CD14-positive monocyte (primary cell): ENCODE results near the gene CENPX. TPM values are rescaled to one million over a fixed set of nuclear protein-coding genes. Genes with fewer than 3 reads are reported as not detected.

Experiments
- DNase-seq, 3 donors: peaks; one replicate each; pipeline ENCODE4 v3.0.0-alpha.2; 2011 to 2022
- H2AFZ ChIP-seq: 2 replicates; pipeline ENCODE4 v1.6.0; 2012; ENCODE audit warnings: mild to moderate bottlenecking, low read depth, low read length, inconsistent platforms; ENCODE audit not compliant: insufficient read depth, poor library complexity, severe bottlenecking
- H3K27ac ChIP-seq, 2 donors: 1 replicate in 1 of 2; 2 replicates in 1 of 2; pipeline ENCODE4 v1.5.1; 2012 to 2013; ENCODE audit warnings: low read length in 2 of 2, control low read depth in 1 of 2, inconsistent platforms in 1 of 2, low read depth in 1 of 2, mild to moderate bottlenecking in 1 of 2
- H3K27me3 ChIP-seq, 2 donors: one replicate each; pipeline versions ENCODE4 v1.6.0 to v1.6.1; 2011 to 2013; ENCODE audit warnings: low read length in 2 of 2; ENCODE audit not compliant: control insufficient read depth in 2 of 2, insufficient read depth in 2 of 2
- H3K36me3 ChIP-seq, 2 donors: replicated peaks in 1 of 2; 1 replicate in 1 of 2; 2 replicates in 1 of 2; pipeline versions ENCODE4 v1.5.1 to v1.6.1; 2012 to 2013; ENCODE audit warnings: low read length in 2 of 2, control low read depth in 1 of 2, inconsistent platforms in 1 of 2, mild to moderate bottlenecking in 1 of 2; ENCODE audit not compliant: insufficient read depth in 2 of 2, control insufficient read depth in 1 of 2
- H3K4me1 ChIP-seq, 2 donors: 1 replicate in 1 of 2; 2 replicates in 1 of 2; pipeline versions ENCODE4 v1.5.1 to v1.6.1; 2012 to 2013; ENCODE audit warnings: low read length in 2 of 2, control low read depth in 1 of 2, inconsistent platforms in 1 of 2, mild to moderate bottlenecking in 1 of 2, moderate library complexity in 1 of 2; ENCODE audit not compliant: insufficient read depth in 2 of 2, control insufficient read depth in 1 of 2
- H3K4me2 ChIP-seq: replicated peaks from 2 replicates; pipeline ENCODE3; 2012; ENCODE audit warnings: low read length, moderate library complexity, mild to moderate bottlenecking; ENCODE audit not compliant: poor library complexity, severe bottlenecking; ENCODE audit errors: extremely low read depth
- H3K4me3 ChIP-seq, 3 experiments: fragments of 200-600 bp in 1 of 3; sonication (generic) in 1 of 3; replicated peaks in 1 of 3; 1 replicate in 2 of 3; 2 replicates in 1 of 3; pipeline ENCODE4 v1.5.1; 2011 to 2013; ENCODE audit warnings: low read length in 3 of 3, mild to moderate bottlenecking in 3 of 3, control low read depth in 2 of 3, low read depth in 2 of 3, inconsistent platforms in 1 of 3, moderate library complexity in 1 of 3
- H3K79me2 ChIP-seq: 2 replicates; pipeline ENCODE4 v1.6.0; 2012; ENCODE audit warnings: mild to moderate bottlenecking, control low read depth, inconsistent platforms, low read length, moderate library complexity; ENCODE audit not compliant: insufficient read depth
- H3K9ac ChIP-seq: 2 replicates; pipeline ENCODE4 v1.6.0; 2017; ENCODE audit warnings: low read length, mild to moderate bottlenecking; ENCODE audit not compliant: insufficient read depth, poor library complexity, severe bottlenecking
- H3K9me3 ChIP-seq, 2 donors: replicated peaks in 1 of 2; 1 replicate in 1 of 2; 2 replicates in 1 of 2; pipeline versions ENCODE4 v1.5.1 to v1.6.1; 2012 to 2013; ENCODE audit warnings: low read length in 2 of 2, control low read depth in 1 of 2; ENCODE audit not compliant: control insufficient read depth in 1 of 2, insufficient read depth in 1 of 2
- H4K20me1 ChIP-seq: 2 replicates; pipeline ENCODE4 v1.6.0; 2012; ENCODE audit warnings: mild to moderate bottlenecking, low read length, control low read depth, moderate library complexity; ENCODE audit not compliant: insufficient read depth
- H3K27ac Mint-ChIP-seq, 7 donors: one replicate each; pipeline ENCODE4 v1.8.0; 2020; ENCODE audit warnings: mild to moderate bottlenecking in 7 of 7, mixed read lengths in 7 of 7, moderate library complexity in 6 of 7, inconsistent platforms in 2 of 7
- H3K27me3 Mint-ChIP-seq, 3 donors: one replicate each; pipeline ENCODE4 v1.8.0; 2021 to 2022; ENCODE audit warnings: low read depth in 3 of 3, mild to moderate bottlenecking in 3 of 3, mixed read lengths in 3 of 3, moderate library complexity in 3 of 3, inconsistent platforms in 1 of 3
- H3K36me3 Mint-ChIP-seq, 2 donors: one replicate each; pipeline ENCODE4 v1.8.0; 2020; ENCODE audit warnings: mixed read lengths in 2 of 2, inconsistent platforms in 1 of 2, mild to moderate bottlenecking in 1 of 2
- H3K4me1 Mint-ChIP-seq: one replicate; pipeline ENCODE4 v1.8.0; 2020; ENCODE audit warnings: mild to moderate bottlenecking, mixed read lengths
- H3K4me3 Mint-ChIP-seq, 2 donors: one replicate each; pipeline ENCODE4 v1.8.0; 2020; ENCODE audit warnings: mild to moderate bottlenecking in 2 of 2, mixed read lengths in 2 of 2, moderate library complexity in 1 of 2
- H3K9me3 Mint-ChIP-seq, 7 donors: one replicate each; pipeline ENCODE4 v1.8.0; 2020 to 2022; ENCODE audit warnings: mixed read lengths in 7 of 7, mild to moderate bottlenecking in 6 of 7, moderate library complexity in 6 of 7, inconsistent platforms in 2 of 7
- CTCF ChIP-seq: fragments of 200-600 bp; IDR thresholded peaks from one replicate; pipeline ENCODE4 v1.8.0; 2022; ENCODE audit warnings: antibody characterized with exemption, mild to moderate bottlenecking
- WGBS: methylation state at CpG from one replicate; pipeline ENCODE4 v1.1.5; 2013; ENCODE audit warnings: missing lambda C conversion rate; ENCODE audit not compliant: insufficient coverage; 5-methylcytosine and 5-hydroxymethylcytosine counted together
- intact Hi-C, 2 donors: fragments of 100-400 bp; cut with micrococcal nuclease; formaldehyde crosslinking; loops; one replicate each; pipeline versions ENCODE4 v1.15.0 to v1.15.1; 2023
- polyA plus RNA-seq, 3 donors: library from polyadenylated mRNA; depleted of rRNA in 1 of 3; unstranded in 2 of 3; stranded (reverse) in 1 of 3; fragments of 300-500 nt in 2 of 3; fragments of >200 nt in 1 of 3; fragmentation: Illumina TruSeq in 2 of 3; gene quantifications; 1 replicate in 2 of 3; 2 replicates in 1 of 3; pipeline ENCODE4 v1.2.3, GENCODE V29; 2012 to 2021

CENPX gene
- polyA plus RNA-seq, 3 donors = 47.7 to 57.0 (median 55.9) TPM

- no peak for DNase-seq
- peaks cover 0 to 7% of the 10 kb centered on the region in 2 donors for H3K36me3 ChIP-seq
- no peaks in the 10 kb centered on the region for H3K9me3 ChIP-seq
- no peak for TF ChIP-seq CTCF
- peak overlapping the region; percentile 82 to 92 for H3K4me3 Mint-ChIP-seq
- H3K4me3 ChIP-seq = peak overlapping the region; percentile 17 to 89 (median 70)
- intact Hi-C loops = loop anchor here (5.0 to 10.0 kb wide), 4 partner anchors 57 to 417 kb away; partner anchors contain the start of genes CYBC1 (in 1 of the 2), FASN (in 1 of the 2), NARF (in 1 of the 2) and SLC25A10 (in 1 of the 2)
- 3% methylated on average over 10 of the region's 10 CpGs for WGBS
- H3K9ac ChIP-seq = no peak overlapping the region
- H3K9me3 Mint-ChIP-seq = peaks cover 0 to 2% (median 0%) of the 10 kb centered on the region in 7 donors
- H3K36me3 Mint-ChIP-seq = peaks cover 11 to 18% of the 10 kb centered on the region in 2 donors
- peaks cover 6 to 7% (median 7%) of the 10 kb centered on the region in 3 donors for H3K27me3 Mint-ChIP-seq
- H3K4me1 ChIP-seq = peaks cover 26 to 36% of the 10 kb centered on the region in 2 donors
- H4K20me1 ChIP-seq = peaks cover 11% of the 10 kb centered on the region
- peak overlapping the region; percentile 61 for H2AFZ ChIP-seq
- H3K27ac Mint-ChIP-seq = peak overlapping the region in 6 of 7 donors; percentile 59 to 96 (median 92)
- peak overlapping the region; percentile 100 for H3K4me2 ChIP-seq
- peaks cover 33% of the 10 kb centered on the region for H3K4me1 Mint-ChIP-seq
- peaks cover 3% of the 10 kb centered on the region for H3K79me2 ChIP-seq
- no peaks in the 10 kb centered on the region for H3K27me3 ChIP-seq
- H3K27ac ChIP-seq = peak overlapping the region in 1 of 2 donors; percentile 80
Measured at GRCh38 chr17:82037889-82038195, 15.2 kb upstream of the CENPX start.

DNA sequence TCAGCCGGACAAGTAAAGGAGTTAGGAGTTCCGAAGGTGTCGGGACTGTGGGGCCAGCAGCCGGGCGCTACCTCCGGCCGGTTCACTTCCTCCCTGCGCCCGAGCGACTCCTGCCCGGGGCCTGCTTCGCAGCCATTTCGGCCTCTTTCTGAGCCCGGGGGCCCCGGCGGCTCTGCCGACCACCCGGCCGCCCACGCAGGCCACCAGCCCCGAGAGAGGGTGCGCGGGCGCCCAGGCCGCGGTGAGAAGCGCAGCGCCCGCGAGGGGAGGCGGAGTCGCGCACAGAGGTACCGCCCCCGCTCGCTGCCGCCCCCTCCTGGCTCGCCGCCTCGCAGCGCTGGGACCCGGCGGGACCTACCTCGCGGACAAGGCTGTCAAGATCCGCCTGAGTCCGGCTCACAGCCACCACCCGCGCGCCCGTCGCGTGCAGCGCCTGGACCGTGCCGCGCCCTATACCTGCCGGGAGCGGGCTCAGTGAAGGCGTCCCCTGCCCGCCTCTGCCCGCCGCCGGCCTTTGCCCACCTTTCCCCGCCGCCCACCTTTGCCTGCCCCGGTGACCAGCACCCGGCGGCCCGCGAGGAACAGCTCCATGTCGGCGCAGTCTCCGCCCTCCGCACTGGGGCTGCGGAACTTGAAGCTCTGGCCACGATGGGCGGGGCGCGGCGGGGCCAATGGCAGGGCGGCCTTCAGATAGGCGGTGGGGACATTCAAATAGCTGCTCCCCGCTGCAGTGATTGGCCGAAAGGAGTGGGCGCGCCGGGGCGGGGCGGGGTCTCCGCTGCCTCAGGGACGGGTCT is 14.6 kb upstream of the CENPX start, which contains the start of gene DCXR:
Gene DCXR (minus strand): TSS at position 606 of the 797 bp plus-strand sequence. CDS start 15 bp downstream, at position 591.
- H3K27ac Mint-ChIP-seq = peak within 1 kb of the TSS; percentile 83 to 96 (median 93)
- Histone ChIP-seq H3K36me3 (peaks cover 0 to 7% of the 10 kb centered on the region in 2 donors), H3K27ac (peak within 1 kb of the TSS; percentile 53 to 80), H3K9me3 (no peaks in the 10 kb centered on the region), H3K27me3 (peaks cover 3 to 5% of the 10 kb centered on the region in 2 donors), H2AFZ (peak within 1 kb of the TSS; percentile 83), H3K4me1 (peaks cover 27 to 38% of the 10 kb centered on the region in 2 donors), H4K20me1 (peaks cover 11% of the 10 kb centered on the region), H3K79me2 (peaks cover 3% of the 10 kb centered on the region), H3K4me2 (peak within 1 kb of the TSS; percentile 100), H3K4me3 (peak within 1 kb of the TSS; percentile 37 to 89 (median 70)), H3K9ac (peak within 1 kb of the TSS; percentile 75)
- WGBS = under 1% methylated on average over 91 of the region's 92 CpGs
- intact Hi-C loops = loop anchor here (5.0 to 10.0 kb wide), 4 partner anchors 58 to 418 kb away; partner anchors contain the start of genes CYBC1 (in 1 of the 2), FASN (in 1 of the 2), NARF (in 1 of the 2) and SLC25A10 (in 1 of the 2)
- peaks cover 33% of the 10 kb centered on the region for H3K4me1 Mint-ChIP-seq
- peaks cover 10 to 13% (median 10%) of the 10 kb centered on the region in 3 donors for H3K27me3 Mint-ChIP-seq
- TF ChIP-seq CTCF = peak; percentile 95
- DNase-seq = peak; percentile 92 to 93 (median 92)
- peaks cover 11 to 19% of the 10 kb centered on the region in 2 donors for H3K36me3 Mint-ChIP-seq
- H3K9me3 Mint-ChIP-seq = peaks cover 0 to 3% (median 0%) of the 10 kb centered on the region in 7 donors
- peak within 1 kb of the TSS; percentile 82 to 92 for H3K4me3 Mint-ChIP-seq
